ENCODE data around the gene GNG10. TPM values are rescaled to one million over a fixed set of nuclear protein-coding genes. Genes with fewer than 3 reads are reported as not detected.
A peak's percentile ranks its signal among the peaks of the same experiment; 100 is the strongest.

The GNG10 gene
- total and polyA plus RNA-seq, 9 of the 15 experiments (the other 6 are each of a cell fraction or from before 2014, with no cell fraction given): 13.1 to 37.8 (median 28.4) TPM

DNA sequence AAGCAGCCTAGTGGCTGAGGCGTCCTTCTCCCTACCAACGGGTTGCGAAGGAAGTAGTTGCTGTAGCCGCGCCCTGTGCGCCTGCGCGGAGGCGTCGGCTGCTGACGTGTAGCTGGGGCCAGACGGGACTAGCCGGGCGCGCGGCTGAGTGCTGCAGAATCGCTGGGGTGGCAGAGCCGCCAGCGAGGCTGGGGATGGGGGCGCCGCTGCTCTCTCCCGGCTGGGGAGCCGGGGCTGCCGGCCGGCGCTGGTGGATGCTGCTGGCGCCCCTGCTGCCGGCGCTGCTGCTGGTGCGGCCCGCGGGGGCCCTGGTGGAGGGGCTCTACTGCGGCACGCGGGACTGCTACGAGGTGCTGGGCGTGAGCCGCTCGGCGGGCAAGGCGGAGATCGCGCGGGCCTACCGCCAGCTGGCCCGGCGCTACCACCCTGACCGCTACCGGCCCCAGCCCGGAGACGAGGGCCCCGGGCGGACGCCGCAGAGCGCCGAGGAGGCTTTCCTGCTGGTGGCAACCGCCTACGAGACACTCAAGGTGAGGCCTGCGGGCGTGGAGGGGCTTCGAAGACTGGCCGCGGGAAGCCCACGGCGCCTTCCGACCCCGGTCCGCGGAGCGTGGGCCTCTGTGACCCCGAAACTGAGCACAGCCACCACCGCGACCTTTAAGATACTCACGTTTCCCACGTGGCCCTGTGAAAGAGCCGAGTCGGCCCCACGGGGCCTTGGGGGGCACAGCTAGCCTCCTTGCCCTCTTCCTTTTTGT is 30.0 kb upstream of the GNG10 start, which contains the start of gene DNAJC25 (continued):
- TF ChIP-seq, protein P1, sequence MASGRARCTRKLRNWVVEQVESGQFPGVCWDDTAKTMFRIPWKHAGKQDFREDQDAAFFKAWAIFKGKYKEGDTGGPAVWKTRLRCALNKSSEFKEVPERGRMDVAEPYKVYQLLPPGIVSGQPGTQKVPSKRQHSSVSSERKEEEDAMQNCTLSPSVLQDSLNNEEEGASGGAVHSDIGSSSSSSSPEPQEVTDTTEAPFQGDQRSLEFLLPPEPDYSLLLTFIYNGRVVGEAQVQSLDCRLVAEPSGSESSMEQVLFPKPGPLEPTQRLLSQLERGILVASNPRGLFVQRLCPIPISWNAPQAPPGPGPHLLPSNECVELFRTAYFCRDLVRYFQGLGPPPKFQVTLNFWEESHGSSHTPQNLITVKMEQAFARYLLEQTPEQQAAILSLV (tag; IDR thresholded peaks at IDR 0.05): no peak
- TF ChIP-seq BRD4 (IDR thresholded peaks at IDR 0.05) (no peak), MEIS2 (IDR thresholded peaks at IDR 0.05; ENCODE audit: partially characterized antibody) (peak; percentile 85), POLR3G (IDR thresholded peaks at IDR 0.05; ENCODE audit: extremely low read depth, insufficient read length, insufficient replicate concordance) (no peak), ZNF76 (CRISPR knock-in tag; IDR thresholded peaks at IDR 0.05; ENCODE audit: borderline replicate concordance) (0 out of 2 replicates have a peak, but pooled peaks have one; percentile 26), POLR2H (tag; IDR thresholded peaks at IDR 0.05; ENCODE audit: low read depth) (peak; percentile 90), TOE1 (IDR thresholded peaks at IDR 0.05; ENCODE audit: borderline replicate concordance) (no peak), TOE1 (CRISPR knock-in tag; IDR thresholded peaks at IDR 0.05; ENCODE audit: borderline replicate concordance, low read depth) (no peak), CBX1 (IDR thresholded peaks at IDR 0.05; ENCODE audit: low read depth) (peak; percentile 75), FOXJ3 (CRISPR knock-in tag; IDR thresholded peaks at IDR 0.05) (no peak), SRSF9 (IDR thresholded peaks at IDR 0.05; ENCODE audit: borderline replicate concordance, low read depth, low read length) (no peak), FOXK1 (CRISPR knock-in tag; IDR thresholded peaks at IDR 0.05; ENCODE audit: borderline replicate concordance) (no peak), POLR2B (IDR thresholded peaks at IDR 0.05; ENCODE audit: low read depth, partially characterized antibody) (peak; percentile 73)
- TF ChIP-seq, protein P2, sequence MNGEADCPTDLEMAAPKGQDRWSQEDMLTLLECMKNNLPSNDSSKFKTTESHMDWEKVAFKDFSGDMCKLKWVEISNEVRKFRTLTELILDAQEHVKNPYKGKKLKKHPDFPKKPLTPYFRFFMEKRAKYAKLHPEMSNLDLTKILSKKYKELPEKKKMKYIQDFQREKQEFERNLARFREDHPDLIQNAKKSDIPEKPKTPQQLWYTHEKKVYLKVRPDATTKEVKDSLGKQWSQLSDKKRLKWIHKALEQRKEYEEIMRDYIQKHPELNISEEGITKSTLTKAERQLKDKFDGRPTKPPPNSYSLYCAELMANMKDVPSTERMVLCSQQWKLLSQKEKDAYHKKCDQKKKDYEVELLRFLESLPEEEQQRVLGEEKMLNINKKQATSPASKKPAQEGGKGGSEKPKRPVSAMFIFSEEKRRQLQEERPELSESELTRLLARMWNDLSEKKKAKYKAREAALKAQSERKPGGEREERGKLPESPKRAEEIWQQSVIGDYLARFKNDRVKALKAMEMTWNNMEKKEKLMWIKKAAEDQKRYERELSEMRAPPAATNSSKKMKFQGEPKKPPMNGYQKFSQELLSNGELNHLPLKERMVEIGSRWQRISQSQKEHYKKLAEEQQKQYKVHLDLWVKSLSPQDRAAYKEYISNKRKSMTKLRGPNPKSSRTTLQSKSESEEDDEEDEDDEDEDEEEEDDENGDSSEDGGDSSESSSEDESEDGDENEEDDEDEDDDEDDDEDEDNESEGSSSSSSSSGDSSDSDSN (IDR thresholded peaks at IDR 0.05; ENCODE audit: borderline replicate concordance in 1 of 2, low read depth in 2 of 2, low read length in 2 of 2): no peak
- TF ChIP-seq, protein P3, sequence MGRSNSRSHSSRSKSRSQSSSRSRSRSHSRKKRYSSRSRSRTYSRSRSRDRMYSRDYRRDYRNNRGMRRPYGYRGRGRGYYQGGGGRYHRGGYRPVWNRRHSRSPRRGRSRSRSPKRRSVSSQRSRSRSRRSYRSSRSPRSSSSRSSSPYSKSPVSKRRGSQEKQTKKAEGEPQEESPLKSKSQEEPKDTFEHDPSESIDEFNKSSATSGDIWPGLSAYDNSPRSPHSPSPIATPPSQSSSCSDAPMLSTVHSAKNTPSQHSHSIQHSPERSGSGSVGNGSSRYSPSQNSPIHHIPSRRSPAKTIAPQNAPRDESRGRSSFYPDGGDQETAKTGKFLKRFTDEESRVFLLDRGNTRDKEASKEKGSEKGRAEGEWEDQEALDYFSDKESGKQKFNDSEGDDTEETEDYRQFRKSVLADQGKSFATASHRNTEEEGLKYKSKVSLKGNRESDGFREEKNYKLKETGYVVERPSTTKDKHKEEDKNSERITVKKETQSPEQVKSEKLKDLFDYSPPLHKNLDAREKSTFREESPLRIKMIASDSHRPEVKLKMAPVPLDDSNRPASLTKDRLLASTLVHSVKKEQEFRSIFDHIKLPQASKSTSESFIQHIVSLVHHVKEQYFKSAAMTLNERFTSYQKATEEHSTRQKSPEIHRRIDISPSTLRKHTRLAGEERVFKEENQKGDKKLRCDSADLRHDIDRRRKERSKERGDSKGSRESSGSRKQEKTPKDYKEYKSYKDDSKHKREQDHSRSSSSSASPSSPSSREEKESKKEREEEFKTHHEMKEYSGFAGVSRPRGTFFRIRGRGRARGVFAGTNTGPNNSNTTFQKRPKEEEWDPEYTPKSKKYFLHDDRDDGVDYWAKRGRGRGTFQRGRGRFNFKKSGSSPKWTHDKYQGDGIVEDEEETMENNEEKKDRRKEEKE (IDR thresholded peaks at IDR 0.05; ENCODE audit: borderline replicate concordance in 1 of 2, control insufficient read depth in 1 of 2, low read depth in 2 of 2, low read length in 1 of 2): no peak; a peak in 1 of 4 replicates

All from K562 (cell line).